ENCODE data around the gene ADCY2. TPM values are rescaled to one million over a fixed set of nuclear protein-coding genes. Genes with fewer than 3 reads are reported as not detected.

The ADCY2 gene
- total and polyA plus RNA-seq, 9 of the 15 experiments (the other 6 are each of a cell fraction or from before 2014, with no cell fraction given), result 0.01 to 0.15 (median 0.03) TPM; not detected in 5

- TF ChIP-seq, protein P1, sequence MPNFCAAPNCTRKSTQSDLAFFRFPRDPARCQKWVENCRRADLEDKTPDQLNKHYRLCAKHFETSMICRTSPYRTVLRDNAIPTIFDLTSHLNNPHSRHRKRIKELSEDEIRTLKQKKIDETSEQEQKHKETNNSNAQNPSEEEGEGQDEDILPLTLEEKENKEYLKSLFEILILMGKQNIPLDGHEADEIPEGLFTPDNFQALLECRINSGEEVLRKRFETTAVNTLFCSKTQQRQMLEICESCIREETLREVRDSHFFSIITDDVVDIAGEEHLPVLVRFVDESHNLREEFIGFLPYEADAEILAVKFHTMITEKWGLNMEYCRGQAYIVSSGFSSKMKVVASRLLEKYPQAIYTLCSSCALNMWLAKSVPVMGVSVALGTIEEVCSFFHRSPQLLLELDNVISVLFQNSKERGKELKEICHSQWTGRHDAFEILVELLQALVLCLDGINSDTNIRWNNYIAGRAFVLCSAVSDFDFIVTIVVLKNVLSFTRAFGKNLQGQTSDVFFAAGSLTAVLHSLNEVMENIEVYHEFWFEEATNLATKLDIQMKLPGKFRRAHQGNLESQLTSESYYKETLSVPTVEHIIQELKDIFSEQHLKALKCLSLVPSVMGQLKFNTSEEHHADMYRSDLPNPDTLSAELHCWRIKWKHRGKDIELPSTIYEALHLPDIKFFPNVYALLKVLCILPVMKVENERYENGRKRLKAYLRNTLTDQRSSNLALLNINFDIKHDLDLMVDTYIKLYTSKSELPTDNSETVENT (CRISPR knock-in tag; IDR thresholded peaks at IDR 0.05), result no peak
- TF ChIP-seq ZSCAN29 (IDR thresholded peaks at IDR 0.05), result no peak
- no peak for TF ChIP-seq SNRNP70 (optimal IDR thresholded peaks at IDR 0.05; ENCODE audit: low read depth, low read length)
- TF ChIP-seq TFE3 (CRISPR knock-in tag; IDR thresholded peaks at IDR 0.05), result no peak
- no peak for TF ChIP-seq POLR2A (conservative IDR thresholded peaks at IDR 0.05)
- no peak for TF ChIP-seq NFE2 (IDR thresholded peaks at IDR 0.05; ENCODE audit: low read depth)
- TF ChIP-seq, protein P2, sequence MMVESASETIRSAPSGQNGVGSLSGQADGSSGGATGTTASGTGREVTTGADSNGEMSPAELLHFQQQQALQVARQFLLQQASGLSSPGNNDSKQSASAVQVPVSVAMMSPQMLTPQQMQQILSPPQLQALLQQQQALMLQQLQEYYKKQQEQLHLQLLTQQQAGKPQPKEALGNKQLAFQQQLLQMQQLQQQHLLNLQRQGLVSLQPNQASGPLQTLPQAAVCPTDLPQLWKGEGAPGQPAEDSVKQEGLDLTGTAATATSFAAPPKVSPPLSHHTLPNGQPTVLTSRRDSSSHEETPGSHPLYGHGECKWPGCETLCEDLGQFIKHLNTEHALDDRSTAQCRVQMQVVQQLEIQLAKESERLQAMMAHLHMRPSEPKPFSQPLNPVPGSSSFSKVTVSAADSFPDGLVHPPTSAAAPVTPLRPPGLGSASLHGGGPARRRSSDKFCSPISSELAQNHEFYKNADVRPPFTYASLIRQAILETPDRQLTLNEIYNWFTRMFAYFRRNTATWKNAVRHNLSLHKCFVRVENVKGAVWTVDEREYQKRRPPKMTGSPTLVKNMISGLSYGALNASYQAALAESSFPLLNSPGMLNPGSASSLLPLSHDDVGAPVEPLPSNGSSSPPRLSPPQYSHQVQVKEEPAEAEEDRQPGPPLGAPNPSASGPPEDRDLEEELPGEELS (CRISPR knock-in tag; IDR thresholded peaks at IDR 0.05; ENCODE audit: borderline replicate concordance), result no peak
- TF ChIP-seq CHD2 (IDR thresholded peaks at IDR 0.05; ENCODE audit: low read depth, low read length), result no peak
- TF ChIP-seq ZNF436 (CRISPR knock-in tag; IDR thresholded peaks at IDR 0.05), result no peak
These were observed 77.2 kb downstream of the ADCY2 start (continued) for GRCh38 chr5:7473115-7473514.

Data from K562 (cell line).